ENCODE results near the gene C1orf167.

Gene C1orf167

GRCh38 chr1:11736746-11737639 lies 25.0 kb upstream of the C1orf167 start:
- DNase-seq, result peak; percentile 64

- no peak for DNase-seq
These were observed 23.9 kb upstream of the C1orf167 start for GRCh38 chr1:11738096-11738495.

GRCh38 chr1:11738783-11739182 lies 23.2 kb upstream of the C1orf167 start:
- no peak for DNase-seq

- DNase-seq, result no peak
These were observed 21.5 kb upstream of the C1orf167 start for GRCh38 chr1:11740258-11741192.

GRCh38 chr1:11741482-11741881 lies 20.5 kb upstream of the C1orf167 start:
- DNase-seq, result no peak

GRCh38 chr1:11741919-11742558 lies 20.0 kb upstream of the C1orf167 start:
- no peak for DNase-seq

GRCh38 chr1:11744287-11744686 lies 17.7 kb upstream of the C1orf167 start:
- no peak for DNase-seq

GRCh38 chr1:11746092-11746491 lies 15.9 kb upstream of the C1orf167 start:
- DNase-seq, result no peak

- DNase-seq, result no peak
These were observed 15.1 kb upstream of the C1orf167 start for GRCh38 chr1:11746795-11747487.

- no peak for DNase-seq
These were observed 13.4 kb upstream of the C1orf167 start for GRCh38 chr1:11748294-11749202.

- no peak for DNase-seq
These were observed 12.7 kb upstream of the C1orf167 start for GRCh38 chr1:11749203-11749689.

GRCh38 chr1:11749996-11750395 lies 12.0 kb upstream of the C1orf167 start:
- no peak for DNase-seq

GRCh38 chr1:11751087-11751486 lies 10.9 kb upstream of the C1orf167 start:
- no peak for DNase-seq

- no peak for DNase-seq
These were observed 9.5 kb upstream of the C1orf167 start for GRCh38 chr1:11752359-11753088.

GRCh38 chr1:11753555-11754208 lies 8.3 kb upstream of the C1orf167 start:
- no peak for DNase-seq

- DNase-seq, result no peak
These were observed 4.9 kb upstream of the C1orf167 start for GRCh38 chr1:11757047-11757446.

GRCh38 chr1:11759791-11760190 lies 2.2 kb upstream of the C1orf167 start:
- no peak for DNase-seq

GRCh38 chr1:11761285-11761684 lies 708 bp upstream of the C1orf167 start:
- no peak for DNase-seq

GRCh38 chr1:11764115-11764514 lies 2.1 kb downstream of the C1orf167 start:
- DNase-seq, result no peak

- DNase-seq, result no peak
These were observed 2.5 kb downstream of the C1orf167 start for GRCh38 chr1:11764519-11764918.

All from SIG-M5 (cell line).